Tibial nerve (tissue), 4 donors: Measurements from ENCODE around the gene TMEM131L.

Source experiments
- EP300 ChIP-seq, 2 donors: sonication (generic); formaldehyde crosslinking; IDR thresholded peaks; one replicate each; pipeline ENCODE4 v1.6.1; 2017; ENCODE audit warnings: antibody characterized with exemption in 2 of 2, mild to moderate bottlenecking in 1 of 2
- TF ChIP-seq, protein P1 (sequence below), 5 experiments: fragments of 200-600 bp in 3 of 5; fragments of 450-650 bp in 2 of 5; sonication (generic) in 3 of 5; IDR thresholded peaks; one replicate each; pipeline ENCODE4 v1.5.1; 2016 to 2019; ENCODE audit warnings: antibody characterized with exemption in 5 of 5, mild to moderate bottlenecking in 3 of 5, moderate library complexity in 2 of 5

DNA sequence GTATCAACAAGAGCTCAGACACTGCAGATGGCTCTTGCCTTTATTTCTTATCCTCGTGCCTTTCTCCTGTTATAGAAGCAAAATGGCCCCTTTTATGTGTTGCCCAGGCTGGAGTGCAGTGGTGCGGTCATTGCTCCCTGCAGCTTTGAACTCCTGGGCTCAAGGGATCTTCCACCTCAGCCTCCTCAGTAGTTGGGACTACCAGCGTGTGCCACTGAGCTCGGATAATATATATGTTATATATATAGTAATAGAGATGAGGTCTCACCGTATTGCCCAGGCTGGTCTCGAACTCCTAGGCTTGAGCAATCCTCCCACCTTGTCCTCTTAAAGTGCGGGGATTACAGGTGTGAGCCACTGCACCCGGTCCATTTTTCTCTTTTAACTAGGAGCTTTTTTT is 79.7 kb downstream of the TMEM131L start:
- TF ChIP-seq, protein P1, sequence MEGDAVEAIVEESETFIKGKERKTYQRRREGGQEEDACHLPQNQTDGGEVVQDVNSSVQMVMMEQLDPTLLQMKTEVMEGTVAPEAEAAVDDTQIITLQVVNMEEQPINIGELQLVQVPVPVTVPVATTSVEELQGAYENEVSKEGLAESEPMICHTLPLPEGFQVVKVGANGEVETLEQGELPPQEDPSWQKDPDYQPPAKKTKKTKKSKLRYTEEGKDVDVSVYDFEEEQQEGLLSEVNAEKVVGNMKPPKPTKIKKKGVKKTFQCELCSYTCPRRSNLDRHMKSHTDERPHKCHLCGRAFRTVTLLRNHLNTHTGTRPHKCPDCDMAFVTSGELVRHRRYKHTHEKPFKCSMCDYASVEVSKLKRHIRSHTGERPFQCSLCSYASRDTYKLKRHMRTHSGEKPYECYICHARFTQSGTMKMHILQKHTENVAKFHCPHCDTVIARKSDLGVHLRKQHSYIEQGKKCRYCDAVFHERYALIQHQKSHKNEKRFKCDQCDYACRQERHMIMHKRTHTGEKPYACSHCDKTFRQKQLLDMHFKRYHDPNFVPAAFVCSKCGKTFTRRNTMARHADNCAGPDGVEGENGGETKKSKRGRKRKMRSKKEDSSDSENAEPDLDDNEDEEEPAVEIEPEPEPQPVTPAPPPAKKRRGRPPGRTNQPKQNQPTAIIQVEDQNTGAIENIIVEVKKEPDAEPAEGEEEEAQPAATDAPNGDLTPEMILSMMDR (IDR thresholded peaks at IDR 0.05): no peak
- TF ChIP-seq EP300 (IDR thresholded peaks at IDR 0.05): no peak
